Dendritic cell treated with granulocyte-macrophage colony-stimulating factor and Interleukin-4, amounts not matched to agents 40 ng/mL and 50 ng/mL, for 4 days (primary cell): ENCODE measurements around the gene MCU.

ENCODE experiments used
- H3K27ac Mint-ChIP-seq: one replicate; pipeline ENCODE4 v1.8.0; 2022; ENCODE audit warnings: mild to moderate bottlenecking, mixed read lengths
- H3K27me3 Mint-ChIP-seq: one replicate; pipeline ENCODE4 v1.8.0; 2022; ENCODE audit warnings: mild to moderate bottlenecking, mixed read lengths
- H3K36me3 Mint-ChIP-seq: one replicate; pipeline ENCODE4 v1.8.0; 2022; ENCODE audit warnings: low read depth, mixed read lengths
- H3K4me1 Mint-ChIP-seq: one replicate; pipeline ENCODE4 v1.8.0; 2022; ENCODE audit warnings: low read depth, mixed read lengths
- H3K4me3 Mint-ChIP-seq: one replicate; pipeline ENCODE4 v1.8.0; 2022; ENCODE audit warnings: mild to moderate bottlenecking, moderate library complexity, mixed read lengths
- H3K9me3 Mint-ChIP-seq: one replicate; pipeline ENCODE4 v1.8.0; 2022; ENCODE audit warnings: mixed read lengths
- intact Hi-C: fragments of 100-400 bp; cut with micrococcal nuclease; formaldehyde crosslinking; loops from one replicate; pipeline ENCODE4 v1.15.0; 2022

MCU gene

GRCh38 chr10:72779874-72780273 lies 87.9 kb downstream of the MCU start:
- Mint-ChIP-seq H3K27me3 (no peaks in the 10 kb centered on the region), H3K36me3 (no peaks in the 10 kb centered on the region), H3K9me3 (peaks cover 21% of the 10 kb centered on the region), H3K27ac (no peak overlapping the region), H3K4me1 (peaks cover 21% of the 10 kb centered on the region), H3K4me3 (no peak overlapping the region)
- intact Hi-C loops: no loop called here

GRCh38 chr10:72782649-72783330 lies 90.8 kb downstream of the MCU start:
- H3K4me1 Mint-ChIP-seq: peaks cover 27% of the 10 kb centered on the region
- H3K9me3 Mint-ChIP-seq: no peaks in the 10 kb centered on the region
- H3K27me3 Mint-ChIP-seq: no peaks in the 10 kb centered on the region
- no peaks in the 10 kb centered on the region for H3K36me3 Mint-ChIP-seq
- no peak overlapping the region for H3K4me3 Mint-ChIP-seq
- H3K27ac Mint-ChIP-seq: no peak overlapping the region
- intact Hi-C loops: no loop called here

- intact Hi-C loops: no loop called here
- no peaks in the 10 kb centered on the region for H3K36me3 Mint-ChIP-seq
- no peaks in the 10 kb centered on the region for H3K9me3 Mint-ChIP-seq
- no peak overlapping the region for H3K4me3 Mint-ChIP-seq
- peaks cover 27% of the 10 kb centered on the region for H3K4me1 Mint-ChIP-seq
- H3K27me3 Mint-ChIP-seq: no peaks in the 10 kb centered on the region
- H3K27ac Mint-ChIP-seq: no peak overlapping the region
Observed at GRCh38 chr10:72783410-72783833, 91.5 kb downstream of the MCU start.

GRCh38 chr10:72784551-72785351 lies 92.8 kb downstream of the MCU start:
- H3K9me3 Mint-ChIP-seq: no peaks in the 10 kb centered on the region
- no peak overlapping the region for H3K4me3 Mint-ChIP-seq
- intact Hi-C loops: no loop called here
- H3K27ac Mint-ChIP-seq: peak overlapping the region; percentile 49
- no peaks in the 10 kb centered on the region for H3K36me3 Mint-ChIP-seq
- H3K4me1 Mint-ChIP-seq: peaks cover 27% of the 10 kb centered on the region
- no peaks in the 10 kb centered on the region for H3K27me3 Mint-ChIP-seq

- peak overlapping the region; percentile 49 for H3K27ac Mint-ChIP-seq
- no peaks in the 10 kb centered on the region for H3K36me3 Mint-ChIP-seq
- no peaks in the 10 kb centered on the region for H3K9me3 Mint-ChIP-seq
- intact Hi-C loops: no loop called here
- H3K27me3 Mint-ChIP-seq: no peaks in the 10 kb centered on the region
- peaks cover 27% of the 10 kb centered on the region for H3K4me1 Mint-ChIP-seq
- no peak overlapping the region for H3K4me3 Mint-ChIP-seq
Observed at GRCh38 chr10:72785409-72785808, 93.5 kb downstream of the MCU start.

- Mint-ChIP-seq H3K27me3 (no peaks in the 10 kb centered on the region), H3K9me3 (no peaks in the 10 kb centered on the region), H3K36me3 (no peaks in the 10 kb centered on the region), H3K27ac (no peak overlapping the region), H3K4me3 (no peak overlapping the region), H3K4me1 (peaks cover 7% of the 10 kb centered on the region)
- intact Hi-C loops: no loop called here
Observed at GRCh38 chr10:72790216-72790990, 98.5 kb downstream of the MCU start.

- H3K36me3 Mint-ChIP-seq: no peaks in the 10 kb centered on the region
- no peak overlapping the region for H3K4me3 Mint-ChIP-seq
- peaks cover 7% of the 10 kb centered on the region for H3K4me1 Mint-ChIP-seq
- no peaks in the 10 kb centered on the region for H3K9me3 Mint-ChIP-seq
- H3K27ac Mint-ChIP-seq: no peak overlapping the region
- intact Hi-C loops: no loop called here
- no peaks in the 10 kb centered on the region for H3K27me3 Mint-ChIP-seq
Observed at GRCh38 chr10:72792288-72792687, 100.3 kb downstream of the MCU start.

GRCh38 chr10:72793752-72794151 lies 101.8 kb downstream of the MCU start:
- no peaks in the 10 kb centered on the region for H3K9me3 Mint-ChIP-seq
- no peak overlapping the region for H3K4me3 Mint-ChIP-seq
- peaks cover 7% of the 10 kb centered on the region for H3K4me1 Mint-ChIP-seq
- no peak overlapping the region for H3K27ac Mint-ChIP-seq
- H3K27me3 Mint-ChIP-seq: no peaks in the 10 kb centered on the region
- intact Hi-C loops: no loop called here
- H3K36me3 Mint-ChIP-seq: no peaks in the 10 kb centered on the region

GRCh38 chr10:72794260-72794659 lies 102.3 kb downstream of the MCU start:
- Mint-ChIP-seq H3K9me3 (no peaks in the 10 kb centered on the region), H3K36me3 (no peaks in the 10 kb centered on the region), H3K27me3 (no peaks in the 10 kb centered on the region), H3K4me3 (no peak overlapping the region), H3K4me1 (peaks cover 7% of the 10 kb centered on the region), H3K27ac (no peak overlapping the region)
- intact Hi-C loops: no loop called here

GRCh38 chr10:72796042-72796441 lies 104.1 kb downstream of the MCU start:
- no peaks in the 10 kb centered on the region for H3K9me3 Mint-ChIP-seq
- H3K4me1 Mint-ChIP-seq: peaks cover 7% of the 10 kb centered on the region
- H3K4me3 Mint-ChIP-seq: no peak overlapping the region
- intact Hi-C loops: no loop called here
- no peaks in the 10 kb centered on the region for H3K27me3 Mint-ChIP-seq
- no peak overlapping the region for H3K27ac Mint-ChIP-seq
- no peaks in the 10 kb centered on the region for H3K36me3 Mint-ChIP-seq

GRCh38 chr10:72796538-72796937 lies 104.6 kb downstream of the MCU start:
- H3K36me3 Mint-ChIP-seq: no peaks in the 10 kb centered on the region
- no peaks in the 10 kb centered on the region for H3K27me3 Mint-ChIP-seq
- no peak overlapping the region for H3K4me3 Mint-ChIP-seq
- intact Hi-C loops: no loop called here
- no peak overlapping the region for H3K27ac Mint-ChIP-seq
- peaks cover 7% of the 10 kb centered on the region for H3K4me1 Mint-ChIP-seq
- no peaks in the 10 kb centered on the region for H3K9me3 Mint-ChIP-seq

- Mint-ChIP-seq H3K27me3 (no peaks in the 10 kb centered on the region), H3K27ac (no peak overlapping the region), H3K36me3 (peaks cover 4% of the 10 kb centered on the region), H3K4me3 (no peak overlapping the region), H3K9me3 (no peaks in the 10 kb centered on the region), H3K4me1 (peaks cover 7% of the 10 kb centered on the region)
- intact Hi-C loops: no loop called here
Observed at GRCh38 chr10:72800000-72800740, 108.2 kb downstream of the MCU start.

GRCh38 chr10:72800741-72801092 lies 108.8 kb downstream of the MCU start:
- peaks cover 7% of the 10 kb centered on the region for H3K4me1 Mint-ChIP-seq
- no peaks in the 10 kb centered on the region for H3K27me3 Mint-ChIP-seq
- H3K27ac Mint-ChIP-seq: no peak overlapping the region
- peaks cover 7% of the 10 kb centered on the region for H3K36me3 Mint-ChIP-seq
- no peak overlapping the region for H3K4me3 Mint-ChIP-seq
- no peaks in the 10 kb centered on the region for H3K9me3 Mint-ChIP-seq
- intact Hi-C loops: no loop called here
